Measurements from ENCODE around the gene STXBP6. TPM values are rescaled to one million over a fixed set of nuclear protein-coding genes. Genes with fewer than 3 reads are reported as not detected.

The STXBP6 gene
- total and polyA plus RNA-seq, 10 of the 15 experiments (the other 5 are each of a cell fraction or from before 2014, with no cell fraction given), result 1.2 to 47.3 (median 1.9) TPM

- H3K79me2 ChIP-seq (ENCODE audit: control insufficient read depth, insufficient read depth, low read length), result no peaks in the 10 kb centered on the region
- BruUV-seq (replicated peaks), result no TSS peak
- CTCF ChIA-PET, result interaction anchor here (0.5 to 2.3 kb wide), 6 partner anchors 11 to 364 kb away, joined by 3 to 21 read pairs (median 3); no protein-coding TSS in a partner anchor
- H3K36me3 ChIP-seq (ENCODE audit: control insufficient read depth in 2 of 2, insufficient read depth in 2 of 2, low read length in 1 of 2), result no peaks in the 10 kb centered on the region
- no peaks in the 10 kb centered on the region for H3K9me3 ChIP-seq (replicated peaks; ENCODE audit: control insufficient read depth, insufficient read depth, low read length)
- H3K27me3 ChIP-seq (replicated peaks in 1 of 2; ENCODE audit: control insufficient read depth in 2 of 2, insufficient read depth in 2 of 2, low read length in 1 of 2), result no peaks in the 10 kb centered on the region
- POLR2A ChIA-PET, result no interaction called here
- SMC1A ChIA-PET (ENCODE audit: uncharacterized antibody, unreplicated experiment), result interaction anchor here (0.6 to 1.7 kb wide), 8 partner anchors 8 to 364 kb away, joined by 3 to 5 read pairs (median 4); no protein-coding TSS in a partner anchor
- DNase-seq (ENCODE audit: low read depth, low spot score) (no peak), ATAC-seq (no peak), FAIRE-seq (no peak)
- WGBS (ENCODE audit: insufficient coverage, insufficient replicate concordance, low lambda C conversion rate, missing lambda C conversion rate), result 29% methylated on average over 4 of the region's 4 CpGs
- in situ Hi-C loops (cut with MboI) (no loop called here), intact Hi-C loops (cut with micrococcal nuclease; ENCODE audit: unreplicated experiment) (no loop called here)
- H3K4me3 ChIP-seq, result no peak overlapping the region
- RAD21 ChIA-PET (ENCODE audit: unreplicated experiment), result interaction anchor here (1.4 kb wide), 1 partner anchor 268 kb away, joined by 5 read pairs; no protein-coding TSS in a partner anchor
- no peaks in the 10 kb centered on the region for H4K20me1 ChIP-seq (ENCODE audit: control insufficient read depth, insufficient read depth)
- H3K4me2 ChIP-seq (ENCODE audit: control insufficient read depth, insufficient read depth), result no peak overlapping the region
- H3K9ac ChIP-seq (ENCODE audit: control insufficient read depth, insufficient read depth, low read length), result no peak overlapping the region
- no peaks in the 10 kb centered on the region for H3K4me1 ChIP-seq (ENCODE audit: control insufficient read depth, insufficient read depth, low read length)
- TF ChIP-seq POLR2AphosphoS2 (IDR thresholded peaks at IDR 0.05; ENCODE audit: low read depth, low read length) (no peak), RBBP5 (conservative IDR thresholded peaks at IDR 0.05) (no peak), NFIC (IDR thresholded peaks at IDR 0.05; ENCODE audit: low read depth, low read length) (no peak)
- H3K27ac ChIP-seq (ENCODE audit: control insufficient read depth, insufficient read depth), result no peak overlapping the region
- H2AFZ ChIP-seq (ENCODE audit: control insufficient read depth, low read depth, low read length), result no peak overlapping the region
Measured at GRCh38 chr14:25074099-25074685, 24.2 kb upstream of the STXBP6 start.

GRCh38 chr14:25069879-25070278 lies 19.9 kb upstream of the STXBP6 start:
- ChIA-PET SMC1A (ENCODE audit: uncharacterized antibody, unreplicated experiment) (interaction anchor here (0.6 to 1.7 kb wide), 8 partner anchors 9 to 340 kb away, joined by 3 to 6 read pairs (median 4); no protein-coding TSS in a partner anchor), POLR2A (no interaction called here), CTCF (interaction anchor here (1.0 to 2.9 kb wide), 4 partner anchors 10 to 263 kb away, joined by 4 to 12 read pairs (median 6); no protein-coding TSS in a partner anchor), RAD21 (ENCODE audit: unreplicated experiment) (interaction anchor here (0.8 kb wide), 1 partner anchor 264 kb away, joined by 3 read pairs; no protein-coding TSS in a partner anchor)
- Histone ChIP-seq H3K36me3 (ENCODE audit: control insufficient read depth in 2 of 2, insufficient read depth in 2 of 2, low read length in 1 of 2) (no peaks in the 10 kb centered on the region), H3K4me2 (ENCODE audit: control insufficient read depth, insufficient read depth) (no peak overlapping the region), H3K4me3 (no peak overlapping the region), H3K4me1 (ENCODE audit: control insufficient read depth, insufficient read depth, low read length) (no peaks in the 10 kb centered on the region), H3K27ac (ENCODE audit: control insufficient read depth, insufficient read depth) (no peak overlapping the region), H2AFZ (ENCODE audit: control insufficient read depth, low read depth, low read length) (no peak overlapping the region), H4K20me1 (ENCODE audit: control insufficient read depth, insufficient read depth) (no peaks in the 10 kb centered on the region), H3K9ac (ENCODE audit: control insufficient read depth, insufficient read depth, low read length) (no peak overlapping the region), H3K9me3 (replicated peaks; ENCODE audit: control insufficient read depth, insufficient read depth, low read length) (no peaks in the 10 kb centered on the region), H3K27me3 (replicated peaks in 1 of 2; ENCODE audit: control insufficient read depth in 2 of 2, insufficient read depth in 2 of 2, low read length in 1 of 2) (no peaks in the 10 kb centered on the region), H3K79me2 (ENCODE audit: control insufficient read depth, insufficient read depth, low read length) (no peaks in the 10 kb centered on the region)
- WGBS (ENCODE audit: insufficient coverage, insufficient replicate concordance, low lambda C conversion rate, missing lambda C conversion rate), result 41% methylated on average over 7 of the region's 7 CpGs
- no peak for DNase-seq (ENCODE audit: low read depth, low spot score)
- FAIRE-seq, result no peak
- intact Hi-C loops (cut with micrococcal nuclease; ENCODE audit: unreplicated experiment), result no loop called here
- no TSS peak for BruUV-seq (replicated peaks)
- no peak for ATAC-seq
- in situ Hi-C loops (cut with MboI), result no loop called here
- TF ChIP-seq MEF2A (IDR thresholded peaks at IDR 0.05; ENCODE audit: insufficient read depth, low read depth, low read length) (no peak), TARDBP (IDR thresholded peaks at IDR 0.05; ENCODE audit: borderline replicate concordance) (no peak), MTA3 (IDR thresholded peaks at IDR 0.05; ENCODE audit: borderline replicate concordance, low read length) (no peak), SPI1 (IDR thresholded peaks at IDR 0.05; ENCODE audit: borderline replicate concordance, insufficient read depth, low read depth, low read length) (no peak), RCOR1 (conservative IDR thresholded peaks at IDR 0.05; ENCODE audit: low read depth, low read length) (no peak), ATF3 (IDR thresholded peaks at IDR 0.05; ENCODE audit: borderline replicate concordance, extremely low read depth, low read depth, low read length) (no peak), SUZ12 (IDR thresholded peaks at IDR 0.05; ENCODE audit: unreplicated experiment) (no peak), RFX5 (IDR thresholded peaks at IDR 0.05; ENCODE audit: low read depth, low read length) (no peak), E2F8 (IDR thresholded peaks at IDR 0.05; ENCODE audit: low read depth, partially characterized antibody) (no peak), ZBED1 (IDR thresholded peaks at IDR 0.05; ENCODE audit: borderline replicate concordance) (no peak), SMC3 (IDR thresholded peaks at IDR 0.05; ENCODE audit: borderline replicate concordance, low read length) (no peak), TCF7 (IDR thresholded peaks at IDR 0.05; ENCODE audit: borderline replicate concordance) (no peak), POLR2A (IDR thresholded peaks at IDR 0.05; ENCODE audit: low read depth, low read length) (no peak)
